ENCODE data around the gene FLACC1.

FLACC1 gene

DNA sequence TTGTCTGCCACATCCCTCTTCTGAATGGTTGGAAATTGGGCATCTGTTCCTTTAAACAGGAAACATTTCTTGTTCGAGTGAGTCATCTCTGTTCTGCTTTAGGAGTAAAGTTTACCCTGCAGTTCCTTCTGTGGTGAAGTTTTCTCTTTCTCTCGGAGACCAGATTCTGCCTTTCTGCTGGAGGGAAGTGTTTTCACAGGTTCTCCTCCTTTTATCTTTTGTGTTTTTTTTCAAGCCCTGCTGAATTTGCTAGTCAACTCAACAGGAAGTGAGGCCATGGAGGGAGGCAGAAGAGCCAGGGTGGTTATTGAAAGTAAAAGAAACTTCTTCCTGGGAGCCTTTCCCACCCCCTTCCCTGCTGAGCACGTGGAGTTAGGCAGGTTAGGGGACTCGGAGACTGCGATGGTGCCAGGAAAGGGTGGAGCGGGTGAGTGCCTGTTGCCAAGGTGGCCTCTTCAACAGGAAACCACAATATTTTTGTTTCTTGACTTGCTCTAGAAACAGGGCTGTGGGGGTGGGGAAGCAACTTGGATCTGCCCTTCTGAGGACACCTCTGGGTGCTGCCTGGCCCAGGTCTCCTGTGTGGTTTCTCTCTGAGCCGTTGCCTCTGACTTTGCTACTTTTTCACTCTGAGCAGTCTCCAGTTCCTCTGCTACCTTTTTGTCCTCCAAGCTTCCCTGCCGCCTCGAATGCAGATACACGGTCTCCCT lies 99.0 kb downstream of the FLACC1 start:
- H3K4me3 ChIP-seq (ENCODE audit: low read length in 2 of 2): peak overlapping the region; percentile 88 to 96
- no peaks in the 10 kb centered on the region for H3K36me3 ChIP-seq (ENCODE audit: control insufficient read depth in 2 of 2, insufficient read depth in 2 of 2, low read length in 2 of 2)
- no peaks in the 10 kb centered on the region for H3K9me3 ChIP-seq (ENCODE audit: control insufficient read depth in 2 of 2, low read length in 2 of 2)
- H3K9ac ChIP-seq (ENCODE audit: low read depth in 1 of 2, low read length in 2 of 2): peak overlapping the region; percentile 81 to 96
- no peaks in the 10 kb centered on the region for H3K27me3 ChIP-seq (ENCODE audit: control insufficient read depth in 2 of 2, insufficient read depth in 2 of 2, low read length in 2 of 2)
- H3K27ac ChIP-seq (ENCODE audit: low read depth in 2 of 2, low read length in 2 of 2): peak overlapping the region; percentile 96
- peaks cover 18 to 26% of the 10 kb centered on the region in 2 donors for H3K4me1 ChIP-seq (ENCODE audit: control insufficient read depth in 2 of 2, insufficient read depth in 2 of 2, low read length in 2 of 2)

- H3K36me3 ChIP-seq (ENCODE audit: control insufficient read depth in 2 of 2, insufficient read depth in 2 of 2, low read length in 2 of 2): no peaks in the 10 kb centered on the region
- peak overlapping the region; percentile 81 to 96 for H3K9ac ChIP-seq (ENCODE audit: low read depth in 1 of 2, low read length in 2 of 2)
- no peaks in the 10 kb centered on the region for H3K27me3 ChIP-seq (ENCODE audit: control insufficient read depth in 2 of 2, insufficient read depth in 2 of 2, low read length in 2 of 2)
- peaks cover 18 to 20% of the 10 kb centered on the region in 2 donors for H3K4me1 ChIP-seq (ENCODE audit: control insufficient read depth in 2 of 2, insufficient read depth in 2 of 2, low read length in 2 of 2)
- H3K4me3 ChIP-seq (ENCODE audit: low read length in 2 of 2): peak overlapping the region; percentile 88 to 96
- no peaks in the 10 kb centered on the region for H3K9me3 ChIP-seq (ENCODE audit: control insufficient read depth in 2 of 2, low read length in 2 of 2)
- peak overlapping the region; percentile 96 for H3K27ac ChIP-seq (ENCODE audit: low read depth in 2 of 2, low read length in 2 of 2)
Observed at GRCh38 chr2:201257381-201257955, 99.7 kb downstream of the FLACC1 start.

- Histone ChIP-seq H3K4me1 (ENCODE audit: control insufficient read depth in 2 of 2, insufficient read depth in 2 of 2, low read length in 2 of 2) (peaks cover 18 to 20% of the 10 kb centered on the region in 2 donors), H3K27me3 (ENCODE audit: control insufficient read depth in 2 of 2, insufficient read depth in 2 of 2, low read length in 2 of 2) (no peaks in the 10 kb centered on the region), H3K9ac (ENCODE audit: low read depth in 1 of 2, low read length in 2 of 2) (no peak overlapping the region), H3K9me3 (ENCODE audit: control insufficient read depth in 2 of 2, low read length in 2 of 2) (no peaks in the 10 kb centered on the region), H3K27ac (ENCODE audit: low read depth in 2 of 2, low read length in 2 of 2) (peak overlapping the region in 1 of 2 donors; percentile 96), H3K4me3 (ENCODE audit: low read length in 2 of 2) (no peak overlapping the region), H3K36me3 (ENCODE audit: control insufficient read depth in 2 of 2, insufficient read depth in 2 of 2, low read length in 2 of 2) (no peaks in the 10 kb centered on the region)
Observed at GRCh38 chr2:201256082-201256481, 101.1 kb downstream of the FLACC1 start.

- Histone ChIP-seq H3K27me3 (ENCODE audit: control insufficient read depth in 2 of 2, insufficient read depth in 2 of 2, low read length in 2 of 2) (no peaks in the 10 kb centered on the region), H3K4me1 (ENCODE audit: control insufficient read depth in 2 of 2, insufficient read depth in 2 of 2, low read length in 2 of 2) (peaks cover 18 to 20% of the 10 kb centered on the region in 2 donors)
Observed at GRCh38 chr2:201255408-201256033, 101.6 kb downstream of the FLACC1 start.

GRCh38 chr2:201254081-201254730 lies 102.9 kb downstream of the FLACC1 start:
- Histone ChIP-seq H3K27ac (ENCODE audit: low read depth in 2 of 2, low read length in 2 of 2) (peak overlapping the region; percentile 1 to 82), H3K4me3 (ENCODE audit: low read length in 2 of 2) (no peak overlapping the region), H3K36me3 (ENCODE audit: control insufficient read depth in 2 of 2, insufficient read depth in 2 of 2, low read length in 2 of 2) (no peaks in the 10 kb centered on the region), H3K9me3 (ENCODE audit: control insufficient read depth in 2 of 2, low read length in 2 of 2) (no peaks in the 10 kb centered on the region), H3K4me1 (ENCODE audit: control insufficient read depth in 2 of 2, insufficient read depth in 2 of 2, low read length in 2 of 2) (peaks cover 14 to 16% of the 10 kb centered on the region in 2 donors), H3K27me3 (ENCODE audit: control insufficient read depth in 2 of 2, insufficient read depth in 2 of 2, low read length in 2 of 2) (no peaks in the 10 kb centered on the region), H3K9ac (ENCODE audit: low read depth in 1 of 2, low read length in 2 of 2) (no peak overlapping the region)

More at GRCh38 chr2:201255408-201256033, 101.6 kb downstream of the FLACC1 start:
- Histone ChIP-seq H3K36me3 (ENCODE audit: control insufficient read depth in 2 of 2, insufficient read depth in 2 of 2, low read length in 2 of 2) (no peaks in the 10 kb centered on the region), H3K27ac (ENCODE audit: low read depth in 2 of 2, low read length in 2 of 2) (no peak overlapping the region), H3K4me3 (ENCODE audit: low read length in 2 of 2) (no peak overlapping the region), H3K9me3 (ENCODE audit: control insufficient read depth in 2 of 2, low read length in 2 of 2) (no peaks in the 10 kb centered on the region), H3K9ac (ENCODE audit: low read depth in 1 of 2, low read length in 2 of 2) (no peak overlapping the region)

DNA sequence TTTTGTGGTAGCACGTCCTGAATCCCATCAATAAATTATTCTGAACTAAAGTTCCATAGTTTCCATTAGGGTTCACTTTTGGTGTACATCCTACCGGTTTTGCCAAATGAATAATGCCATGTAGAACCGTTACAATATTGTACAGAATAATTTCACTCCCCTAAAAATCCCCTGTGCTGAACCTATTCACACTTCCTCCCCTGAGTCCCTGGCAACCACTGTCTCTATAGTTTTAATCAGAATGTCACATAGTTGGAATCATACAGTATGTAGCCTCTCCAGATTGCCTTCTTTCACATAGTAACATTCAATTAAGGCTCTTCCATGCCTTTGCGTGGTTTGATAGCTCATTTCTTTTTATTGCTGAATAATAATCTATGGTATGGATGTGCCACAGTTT lies 106.4 kb downstream of the FLACC1 start:
- H3K36me3 ChIP-seq (ENCODE audit: control insufficient read depth in 2 of 2, insufficient read depth in 2 of 2, low read length in 2 of 2): no peaks in the 10 kb centered on the region
- no peaks in the 10 kb centered on the region for H3K9me3 ChIP-seq (ENCODE audit: control insufficient read depth in 2 of 2, low read length in 2 of 2)
- peaks cover 6 to 10% of the 10 kb centered on the region in 2 donors for H3K4me1 ChIP-seq (ENCODE audit: control insufficient read depth in 2 of 2, insufficient read depth in 2 of 2, low read length in 2 of 2)
- no peak overlapping the region for H3K27ac ChIP-seq (ENCODE audit: low read depth in 2 of 2, low read length in 2 of 2)
- no peak overlapping the region for H3K4me3 ChIP-seq (ENCODE audit: low read length in 2 of 2)
- H3K27me3 ChIP-seq (ENCODE audit: control insufficient read depth in 2 of 2, insufficient read depth in 2 of 2, low read length in 2 of 2): no peaks in the 10 kb centered on the region
- H3K9ac ChIP-seq (ENCODE audit: low read depth in 1 of 2, low read length in 2 of 2): no peak overlapping the region

DNA sequence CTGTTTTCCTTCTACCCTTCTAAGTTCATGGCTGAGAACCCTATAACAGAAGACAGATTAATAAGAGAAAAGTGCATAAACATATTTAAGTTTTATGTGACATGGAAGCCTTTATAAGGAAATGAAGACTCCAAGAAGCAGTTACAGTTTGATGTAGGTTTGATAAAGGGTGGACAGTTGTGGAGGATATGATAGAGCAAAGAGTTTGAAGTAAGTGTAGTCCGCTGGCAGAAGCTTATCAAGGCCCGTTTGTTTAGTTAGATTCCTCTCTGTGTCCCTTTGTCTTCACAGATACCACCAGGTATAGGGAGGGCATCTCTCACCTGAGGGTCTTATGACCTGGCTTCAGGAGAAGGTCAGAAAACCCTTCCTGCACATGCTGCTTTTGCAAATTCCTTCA lies 107.3 kb downstream of the FLACC1 start:
- Histone ChIP-seq H3K9me3 (ENCODE audit: control insufficient read depth in 2 of 2, low read length in 2 of 2) (no peaks in the 10 kb centered on the region), H3K27me3 (ENCODE audit: control insufficient read depth in 2 of 2, insufficient read depth in 2 of 2, low read length in 2 of 2) (no peaks in the 10 kb centered on the region), H3K4me1 (ENCODE audit: control insufficient read depth in 2 of 2, insufficient read depth in 2 of 2, low read length in 2 of 2) (peaks cover 6 to 9% of the 10 kb centered on the region in 2 donors), H3K4me3 (ENCODE audit: low read length in 2 of 2) (no peak overlapping the region), H3K27ac (ENCODE audit: low read depth in 2 of 2, low read length in 2 of 2) (no peak overlapping the region), H3K9ac (ENCODE audit: low read depth in 1 of 2, low read length in 2 of 2) (no peak overlapping the region), H3K36me3 (ENCODE audit: control insufficient read depth in 2 of 2, insufficient read depth in 2 of 2, low read length in 2 of 2) (no peaks in the 10 kb centered on the region)

GRCh38 chr2:201248288-201248844 lies 108.8 kb downstream of the FLACC1 start:
- H3K4me1 ChIP-seq (ENCODE audit: control insufficient read depth in 2 of 2, insufficient read depth in 2 of 2, low read length in 2 of 2): no peaks in the 10 kb centered on the region
- no peaks in the 10 kb centered on the region for H3K27me3 ChIP-seq (ENCODE audit: control insufficient read depth in 2 of 2, insufficient read depth in 2 of 2, low read length in 2 of 2)
- H3K27ac ChIP-seq (ENCODE audit: low read depth in 2 of 2, low read length in 2 of 2): no peak overlapping the region
- no peak overlapping the region for H3K9ac ChIP-seq (ENCODE audit: low read depth in 1 of 2, low read length in 2 of 2)
- no peak overlapping the region for H3K4me3 ChIP-seq (ENCODE audit: low read length in 2 of 2)
- H3K36me3 ChIP-seq (ENCODE audit: control insufficient read depth in 2 of 2, insufficient read depth in 2 of 2, low read length in 2 of 2): no peaks in the 10 kb centered on the region
- H3K9me3 ChIP-seq (ENCODE audit: control insufficient read depth in 2 of 2, low read length in 2 of 2): no peaks in the 10 kb centered on the region

DNA sequence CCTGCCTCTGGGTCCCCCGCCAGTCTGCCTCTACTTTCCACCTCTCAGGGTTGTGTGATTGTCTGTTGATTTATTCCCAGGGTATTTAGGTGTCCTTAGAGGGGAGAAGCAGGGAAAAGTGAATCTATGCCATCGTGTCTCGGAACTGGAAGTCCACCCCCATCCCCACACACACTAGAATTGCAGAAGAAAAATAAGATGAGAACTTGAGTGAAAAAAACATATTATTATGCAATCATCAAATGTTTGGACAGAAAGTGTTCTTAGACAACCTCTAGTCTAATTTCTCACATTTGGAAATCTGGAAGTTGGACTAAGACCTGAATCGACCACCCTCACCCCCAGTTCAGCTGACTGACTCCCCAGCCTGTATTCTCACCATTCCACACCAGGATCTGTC lies 110.9 kb downstream of the FLACC1 start:
- Histone ChIP-seq H3K27ac (ENCODE audit: low read depth in 2 of 2, low read length in 2 of 2) (no peak overlapping the region), H3K4me1 (ENCODE audit: control insufficient read depth in 2 of 2, insufficient read depth in 2 of 2, low read length in 2 of 2) (no peaks in the 10 kb centered on the region), H3K9me3 (ENCODE audit: control insufficient read depth in 2 of 2, low read length in 2 of 2) (no peaks in the 10 kb centered on the region), H3K4me3 (ENCODE audit: low read length in 2 of 2) (no peak overlapping the region), H3K9ac (ENCODE audit: low read depth in 1 of 2, low read length in 2 of 2) (no peak overlapping the region), H3K36me3 (ENCODE audit: control insufficient read depth in 2 of 2, insufficient read depth in 2 of 2, low read length in 2 of 2) (no peaks in the 10 kb centered on the region), H3K27me3 (ENCODE audit: control insufficient read depth in 2 of 2, insufficient read depth in 2 of 2, low read length in 2 of 2) (no peaks in the 10 kb centered on the region)

DNA sequence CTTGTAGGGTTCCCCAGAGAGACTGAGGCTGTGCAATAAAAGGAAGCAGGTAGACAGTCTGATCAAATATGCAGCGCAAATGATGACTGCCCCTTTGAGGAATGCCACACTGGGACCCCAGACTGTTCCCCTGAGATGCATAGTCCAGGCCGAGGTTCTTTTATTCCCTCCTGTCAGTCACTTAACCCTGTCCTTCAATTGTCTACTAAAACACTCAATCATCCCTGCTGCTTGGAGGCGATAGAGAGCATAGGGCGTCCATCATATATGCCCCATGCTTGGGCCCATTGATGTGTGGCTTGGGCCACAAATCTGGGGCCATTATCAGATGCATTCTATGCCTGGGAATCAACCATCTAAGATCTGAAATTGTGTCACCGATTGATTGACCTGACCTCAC lies 112.3 kb downstream of the FLACC1 start:
- H3K27ac ChIP-seq (ENCODE audit: low read depth in 2 of 2, low read length in 2 of 2): no peak overlapping the region

More for the DNA sequence above, 112.3 kb downstream of the FLACC1 start:
- no peak overlapping the region for H3K9ac ChIP-seq (ENCODE audit: low read depth in 1 of 2, low read length in 2 of 2)
- H3K4me3 ChIP-seq (ENCODE audit: low read length in 2 of 2): no peak overlapping the region
- no peaks in the 10 kb centered on the region for H3K36me3 ChIP-seq (ENCODE audit: control insufficient read depth in 2 of 2, insufficient read depth in 2 of 2, low read length in 2 of 2)
- H3K4me1 ChIP-seq (ENCODE audit: control insufficient read depth in 2 of 2, insufficient read depth in 2 of 2, low read length in 2 of 2): no peaks in the 10 kb centered on the region
- no peaks in the 10 kb centered on the region for H3K9me3 ChIP-seq (ENCODE audit: control insufficient read depth in 2 of 2, low read length in 2 of 2)
- H3K27me3 ChIP-seq (ENCODE audit: control insufficient read depth in 2 of 2, insufficient read depth in 2 of 2, low read length in 2 of 2): no peaks in the 10 kb centered on the region
